GM12878 (cell line): ENCODE measurements around the gene ZYG11A.

Experiments used
- ASH2L ChIP-seq: fragments of 300-600, 200-600 bp; sonication (generic); IDR thresholded peaks from 2 replicates; pipeline ENCODE4 v1.6.1; 2017; ENCODE audit warnings: low read depth, mild to moderate bottlenecking, borderline replicate concordance
- BMI1 ChIP-seq: fragments of 450-650 bp; IDR thresholded peaks from 2 replicates; pipeline ENCODE4 v1.6.1; 2016; ENCODE audit warnings: mild to moderate bottlenecking, moderate library complexity, borderline replicate concordance
- BRCA1 ChIP-seq: IDR thresholded peaks from 2 replicates; pipeline ENCODE4 v1.6.1; 2011; ENCODE audit warnings: low read depth, low read length, improper control_type of control experiment
- GATAD2B ChIP-seq: fragments of 450-650 bp; conservative IDR thresholded peaks from 2 replicates; pipeline ENCODE4 v1.6.1; 2017; ENCODE audit warnings: low read depth, mild to moderate bottlenecking, moderate library complexity
- MAX ChIP-seq: IDR thresholded peaks from 2 replicates; pipeline ENCODE4 v1.6.1; 2012; ENCODE audit warnings: low read depth, low read length, improper control_type of control experiment
- MEF2A ChIP-seq: IDR thresholded peaks from 2 replicates; pipeline ENCODE4 v1.6.1; 2011; ENCODE audit warnings: low read depth, mild to moderate bottlenecking, low read length, moderate library complexity; ENCODE audit not compliant: insufficient read depth
- NBN ChIP-seq: fragments of 450-650 bp; IDR thresholded peaks from 2 replicates; pipeline ENCODE4 v1.6.1; 2016
- PKNOX1 ChIP-seq: fragments of 450-650 bp; IDR thresholded peaks from 2 replicates; pipeline ENCODE4 v1.6.1; 2016; ENCODE audit warnings: mild to moderate bottlenecking
- POLR2AphosphoS5 ChIP-seq: IDR thresholded peaks from 2 replicates; pipeline ENCODE4 v1.6.1; 2011; ENCODE audit warnings: mild to moderate bottlenecking, low read length, inconsistent platforms
- ZNF24 ChIP-seq: fragments of 450-650 bp; IDR thresholded peaks from 2 replicates; pipeline ENCODE4 v1.6.1; 2017; ENCODE audit warnings: antibody characterized with exemption, mild to moderate bottlenecking
- TF ChIP-seq, protein P1 (sequence below), 3 experiments: IDR thresholded peaks in 2 of 3; conservative IDR thresholded peaks in 1 of 3; 2 replicates each; pipeline ENCODE4 v1.5.1; 2011; ENCODE audit warnings: low read depth in 3 of 3, low read length in 3 of 3, mild to moderate bottlenecking in 3 of 3, control low read depth in 2 of 3, moderate library complexity in 2 of 3, inconsistent platforms in 1 of 3, mixed read lengths in 1 of 3; ENCODE audit not compliant: control insufficient read depth in 2 of 3, insufficient read depth in 1 of 3; ENCODE audit errors: extremely low read depth in 1 of 3

- TF ChIP-seq MEF2A (no peak), MAX (no peak), ZNF24 (no peak), POLR2AphosphoS5 (no peak), GATAD2B (no peak), ASH2L (no peak), NBN (no peak), BRCA1 (no peak), PKNOX1 (no peak), BMI1 (no peak)
- TF ChIP-seq, protein P1, sequence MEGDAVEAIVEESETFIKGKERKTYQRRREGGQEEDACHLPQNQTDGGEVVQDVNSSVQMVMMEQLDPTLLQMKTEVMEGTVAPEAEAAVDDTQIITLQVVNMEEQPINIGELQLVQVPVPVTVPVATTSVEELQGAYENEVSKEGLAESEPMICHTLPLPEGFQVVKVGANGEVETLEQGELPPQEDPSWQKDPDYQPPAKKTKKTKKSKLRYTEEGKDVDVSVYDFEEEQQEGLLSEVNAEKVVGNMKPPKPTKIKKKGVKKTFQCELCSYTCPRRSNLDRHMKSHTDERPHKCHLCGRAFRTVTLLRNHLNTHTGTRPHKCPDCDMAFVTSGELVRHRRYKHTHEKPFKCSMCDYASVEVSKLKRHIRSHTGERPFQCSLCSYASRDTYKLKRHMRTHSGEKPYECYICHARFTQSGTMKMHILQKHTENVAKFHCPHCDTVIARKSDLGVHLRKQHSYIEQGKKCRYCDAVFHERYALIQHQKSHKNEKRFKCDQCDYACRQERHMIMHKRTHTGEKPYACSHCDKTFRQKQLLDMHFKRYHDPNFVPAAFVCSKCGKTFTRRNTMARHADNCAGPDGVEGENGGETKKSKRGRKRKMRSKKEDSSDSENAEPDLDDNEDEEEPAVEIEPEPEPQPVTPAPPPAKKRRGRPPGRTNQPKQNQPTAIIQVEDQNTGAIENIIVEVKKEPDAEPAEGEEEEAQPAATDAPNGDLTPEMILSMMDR (IDR thresholded peaks at IDR 0.05 in 2 of 3, conservative IDR thresholded peaks at IDR 0.05 in 1 of 3; ENCODE audit: control insufficient read depth in 2 of 3, extremely low read depth in 1 of 3, insufficient read depth in 1 of 3, low read depth in 3 of 3, low read length in 3 of 3): no peak
These were observed 102.0 kb downstream of the ZYG11A start for GRCh38 chr1:52944566-52944965.
